H9 (cell line): ENCODE results near the gene FGF3. TPM values are rescaled to one million over a fixed set of nuclear protein-coding genes. Genes with fewer than 3 reads are reported as not detected.

Source experiments
- DNase-seq: peaks from one replicate; pipeline ENCODE4 v3.0.0-alpha.2; 2017
- H2AFZ ChIP-seq: one replicate; pipeline ENCODE4 v1.6.1; 2013; ENCODE audit warnings: mild to moderate bottlenecking, low read length, control low read depth, moderate library complexity
- H2AK5ac ChIP-seq: 2 replicates; pipeline ENCODE4 v1.6.1; 2013; ENCODE audit warnings: low read length, control low read depth, mixed read lengths; ENCODE audit not compliant: insufficient read length
- H2BK120ac ChIP-seq: one replicate; pipeline ENCODE4 v1.6.1; 2013; ENCODE audit warnings: low read depth, mild to moderate bottlenecking, low read length, control low read depth, inconsistent platforms; ENCODE audit not compliant: poor library complexity, severe bottlenecking
- H2BK12ac ChIP-seq: 2 replicates; pipeline ENCODE4 v1.6.1; 2013; ENCODE audit warnings: low read length, control low read depth, mixed read lengths, low read depth; ENCODE audit not compliant: insufficient read length
- H2BK15ac ChIP-seq: 2 replicates; pipeline ENCODE4 v1.6.1; 2013; ENCODE audit warnings: low read depth, low read length, control low read depth
- H2BK20ac ChIP-seq: one replicate; pipeline ENCODE4 v1.6.1; 2013; ENCODE audit warnings: low read depth, mild to moderate bottlenecking, low read length, control low read depth, inconsistent platforms; ENCODE audit not compliant: poor library complexity, severe bottlenecking
- H2BK5ac ChIP-seq: 2 replicates; pipeline ENCODE4 v1.6.1; 2013; ENCODE audit warnings: low read length, control low read depth, mixed read lengths; ENCODE audit not compliant: insufficient read length
- H3K14ac ChIP-seq: 2 replicates; pipeline ENCODE4 v1.6.1; 2013; ENCODE audit warnings: low read length, control low read depth; ENCODE audit not compliant: insufficient read depth
- H3K18ac ChIP-seq: 2 replicates; pipeline ENCODE4 v1.6.1; 2013; ENCODE audit warnings: low read depth, mild to moderate bottlenecking, mixed read lengths, low read length, control low read depth; ENCODE audit not compliant: insufficient read length
- H3K23ac ChIP-seq: 2 replicates; pipeline ENCODE4 v1.6.1; 2013; ENCODE audit warnings: low read length, control low read depth, mixed read lengths, low read depth; ENCODE audit not compliant: insufficient read length
- H3K23me2 ChIP-seq: 2 replicates; pipeline ENCODE4 v1.6.1; 2013; ENCODE audit warnings: low read depth, mild to moderate bottlenecking, mixed read lengths, low read length, control low read depth; ENCODE audit not compliant: insufficient read length, poor library complexity, severe bottlenecking
- H3K27ac ChIP-seq: 2 replicates; pipeline ENCODE4 v1.5.1; 2013; ENCODE audit warnings: low read length, control low read depth, mixed read lengths, low read depth; ENCODE audit not compliant: insufficient read length
- H3K27me3 ChIP-seq: 2 replicates; pipeline ENCODE4 v1.6.1; 2013; ENCODE audit warnings: low read length, control low read depth, inconsistent platforms; ENCODE audit not compliant: insufficient read depth
- H3K4ac ChIP-seq: 2 replicates; pipeline ENCODE4 v1.6.1; 2013; ENCODE audit warnings: low read depth, mild to moderate bottlenecking, control low read depth, inconsistent platforms, low read length, moderate library complexity
- H3K4me1 ChIP-seq: 2 replicates; pipeline ENCODE4 v1.6.1; 2013; ENCODE audit warnings: low read length, control low read depth, inconsistent platforms; ENCODE audit not compliant: insufficient read depth
- H3K4me2 ChIP-seq: 2 replicates; pipeline ENCODE4 v1.6.1; 2013; ENCODE audit warnings: low read length, control low read depth, mixed read lengths; ENCODE audit not compliant: insufficient read length, insufficient read depth
- H3K56ac ChIP-seq: 2 replicates; pipeline ENCODE4 v1.6.1; 2013; ENCODE audit warnings: low read depth, mild to moderate bottlenecking, mixed read lengths, low read length, control low read depth; ENCODE audit not compliant: insufficient read length
- H3K79me1 ChIP-seq: 2 replicates; pipeline ENCODE4 v1.6.1; 2013; ENCODE audit warnings: low read depth, mild to moderate bottlenecking, moderate library complexity, low read length, control low read depth, inconsistent platforms; ENCODE audit not compliant: insufficient read depth, poor library complexity, severe bottlenecking
- H3K79me2 ChIP-seq: 2 replicates; pipeline ENCODE4 v1.6.1; 2013; ENCODE audit warnings: low read length, control low read depth, inconsistent platforms; ENCODE audit not compliant: insufficient read depth
- H3K9ac ChIP-seq: 2 replicates; pipeline ENCODE4 v1.6.1; 2013; ENCODE audit warnings: low read length, control low read depth, mixed read lengths; ENCODE audit not compliant: insufficient read length; ENCODE audit errors: extremely low read depth
- H3K9me3 ChIP-seq: one replicate; pipeline ENCODE4 v1.6.1; 2013; ENCODE audit warnings: low read depth, low read length, inconsistent platforms; ENCODE audit not compliant: control insufficient read depth
- H3T11ph ChIP-seq: one replicate; pipeline ENCODE4 v1.6.1; 2013; ENCODE audit warnings: mild to moderate bottlenecking, low read length, control low read depth, inconsistent platforms
- H4K20me1 ChIP-seq: one replicate; pipeline ENCODE4 v1.6.1; 2013; ENCODE audit not compliant: control insufficient read depth, insufficient read length, insufficient read depth
- H4K5ac ChIP-seq: 2 replicates; pipeline ENCODE4 v1.6.1; 2013; ENCODE audit warnings: low read depth, mild to moderate bottlenecking, mixed read lengths, low read length, control low read depth; ENCODE audit not compliant: insufficient read length
- H4K8ac ChIP-seq: replicated peaks from 2 replicates; pipeline ENCODE4 v1.6.1; 2013; ENCODE audit warnings: low read length, control low read depth, mixed read lengths, low read depth; ENCODE audit not compliant: insufficient read length
- H4K91ac ChIP-seq: 2 replicates; pipeline ENCODE4 v1.6.1; 2013; ENCODE audit warnings: low read depth, mild to moderate bottlenecking, moderate library complexity, mixed read lengths, low read length, control low read depth; ENCODE audit not compliant: insufficient read length
- H3K27ac Mint-ChIP-seq, 3 experiments: 2 replicates in 2 of 3; 3 replicates in 1 of 3; pipeline ENCODE4 v1.8.0; 2020 to 2021; ENCODE audit warnings: mixed read lengths in 3 of 3, mild to moderate bottlenecking in 1 of 3, moderate library complexity in 1 of 3
- H3K27me3 Mint-ChIP-seq: 2 replicates; pipeline ENCODE4 v1.8.0; 2021; ENCODE audit warnings: low read depth, mild to moderate bottlenecking, moderate library complexity, mixed read lengths
- H3K36me3 Mint-ChIP-seq, 3 experiments: 2 replicates in 2 of 3; 3 replicates in 1 of 3; pipeline ENCODE4 v1.8.0; 2020 to 2021; ENCODE audit warnings: low read depth in 3 of 3, mixed read lengths in 3 of 3; ENCODE audit not compliant: insufficient read depth in 1 of 3
- H3K4me1 Mint-ChIP-seq, 2 experiments: 2 replicates each; pipeline ENCODE4 v1.8.0; 2020; ENCODE audit warnings: mixed read lengths in 2 of 2
- H3K4me3 Mint-ChIP-seq, 2 experiments: 2 replicates in 1 of 2; 3 replicates in 1 of 2; pipeline ENCODE4 v1.8.0; 2020 to 2021; ENCODE audit warnings: mild to moderate bottlenecking in 2 of 2, mixed read lengths in 2 of 2, moderate library complexity in 1 of 2
- H3K9me3 Mint-ChIP-seq, 2 experiments: 2 replicates in 1 of 2; 3 replicates in 1 of 2; pipeline ENCODE4 v1.8.0; 2020; ENCODE audit warnings: mild to moderate bottlenecking in 2 of 2, mixed read lengths in 2 of 2, moderate library complexity in 1 of 2
- WGBS: extraction: QIAGEN DNeasy Blood & Tissue Kit; methylation state at CpG from one replicate; pipeline ENCODE4 v1.1.7; 2013; ENCODE audit warnings: missing lambda C conversion rate, low lambda C conversion rate, mixed read lengths; ENCODE audit not compliant: insufficient read length; ENCODE audit errors: extremely low coverage; 5-methylcytosine and 5-hydroxymethylcytosine counted together
- total RNA-seq: library from RNA; stranded (reverse); gene quantifications from 2 replicates; pipeline ENCODE4 v1.2.1, GENCODE V29; 2021
- TF ChIP-seq, protein P1 (sequence below): fragments of 200-600 bp; sonication (generic); conservative IDR thresholded peaks from 3 replicates; pipeline ENCODE4 v1.8.0; 2021; ENCODE audit warnings: antibody characterized with exemption, mild to moderate bottlenecking

Gene FGF3
- total RNA-seq, 1 experiment from 2014 or later, result not detected

DNA sequence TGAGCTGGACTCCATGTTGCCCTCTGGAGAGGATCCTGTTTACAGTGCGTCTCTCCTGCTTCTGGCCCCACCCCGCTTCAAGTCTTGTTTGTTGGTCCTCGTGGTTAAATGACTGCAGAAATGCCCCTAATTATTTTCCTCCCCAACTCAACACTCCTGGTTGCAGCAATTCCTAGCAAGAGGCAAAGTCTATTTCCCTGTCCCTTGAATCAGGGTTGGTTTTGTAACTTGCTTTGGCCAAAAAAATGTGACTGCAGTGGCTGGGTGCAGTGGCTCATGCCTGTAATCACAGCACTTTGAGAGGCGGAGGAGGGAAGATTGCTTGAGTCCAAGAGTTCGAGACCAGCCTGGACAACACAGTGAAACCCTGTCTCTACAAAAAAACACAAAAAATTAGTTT is 41.0 kb upstream of the FGF3 start:
- no peak for DNase-seq
- no peak overlapping the region for H2AFZ ChIP-seq
- no peak overlapping the region for H2BK20ac ChIP-seq
- H3K4ac ChIP-seq, result no peak overlapping the region
- no peak overlapping the region for H4K5ac ChIP-seq
- no peak overlapping the region for H2AK5ac ChIP-seq
- Mint-ChIP-seq H3K9me3 (no peaks in the 10 kb centered on the region), H3K27ac (no peak overlapping the region), H3K36me3 (no peaks in the 10 kb centered on the region), H3K27me3 (peaks cover 33% of the 10 kb centered on the region), H3K4me1 (peaks cover 4 to 5% of the 10 kb centered on the region in 2 experiments), H3K4me3 (no peak overlapping the region)
- H3K79me2 ChIP-seq, result no peaks in the 10 kb centered on the region
- H3K9ac ChIP-seq, result no peak overlapping the region
- H3K9me3 ChIP-seq, result no peaks in the 10 kb centered on the region
- no peak overlapping the region for H3K18ac ChIP-seq
- H3K27me3 ChIP-seq, result no peaks in the 10 kb centered on the region
- no peak overlapping the region for H3T11ph ChIP-seq
- no peak overlapping the region for H3K4me2 ChIP-seq
- H2BK12ac ChIP-seq, result no peak overlapping the region
- H4K8ac ChIP-seq, result no peak overlapping the region
- no peak overlapping the region for H3K27ac ChIP-seq
- TF ChIP-seq, protein P1, sequence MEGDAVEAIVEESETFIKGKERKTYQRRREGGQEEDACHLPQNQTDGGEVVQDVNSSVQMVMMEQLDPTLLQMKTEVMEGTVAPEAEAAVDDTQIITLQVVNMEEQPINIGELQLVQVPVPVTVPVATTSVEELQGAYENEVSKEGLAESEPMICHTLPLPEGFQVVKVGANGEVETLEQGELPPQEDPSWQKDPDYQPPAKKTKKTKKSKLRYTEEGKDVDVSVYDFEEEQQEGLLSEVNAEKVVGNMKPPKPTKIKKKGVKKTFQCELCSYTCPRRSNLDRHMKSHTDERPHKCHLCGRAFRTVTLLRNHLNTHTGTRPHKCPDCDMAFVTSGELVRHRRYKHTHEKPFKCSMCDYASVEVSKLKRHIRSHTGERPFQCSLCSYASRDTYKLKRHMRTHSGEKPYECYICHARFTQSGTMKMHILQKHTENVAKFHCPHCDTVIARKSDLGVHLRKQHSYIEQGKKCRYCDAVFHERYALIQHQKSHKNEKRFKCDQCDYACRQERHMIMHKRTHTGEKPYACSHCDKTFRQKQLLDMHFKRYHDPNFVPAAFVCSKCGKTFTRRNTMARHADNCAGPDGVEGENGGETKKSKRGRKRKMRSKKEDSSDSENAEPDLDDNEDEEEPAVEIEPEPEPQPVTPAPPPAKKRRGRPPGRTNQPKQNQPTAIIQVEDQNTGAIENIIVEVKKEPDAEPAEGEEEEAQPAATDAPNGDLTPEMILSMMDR, result no peak
- no peak overlapping the region for H2BK5ac ChIP-seq
- H3K4me1 ChIP-seq, result no peaks in the 10 kb centered on the region
- H3K14ac ChIP-seq, result no peak overlapping the region
- H3K23me2 ChIP-seq, result no peaks in the 10 kb centered on the region
- H3K56ac ChIP-seq, result no peak overlapping the region
- no peak overlapping the region for H2BK15ac ChIP-seq
- H2BK120ac ChIP-seq, result no peak overlapping the region
- no peaks in the 10 kb centered on the region for H4K20me1 ChIP-seq
- H4K91ac ChIP-seq, result no peak overlapping the region
- no peak overlapping the region for H3K23ac ChIP-seq
- no CpG with 5 or more reads among the region's 5 CpGs for WGBS
- no peaks in the 10 kb centered on the region for H3K79me1 ChIP-seq
